PC-9 (cell line): ENCODE results near the gene DNTT. TPM values are rescaled to one million over a fixed set of nuclear protein-coding genes. Genes with fewer than 3 reads are reported as not detected.

ENCODE experiments used
- BruUV-seq: library from RNA; stranded (reverse); fragments of 400-500 nt; replicated peaks from 2 replicates; lab custom pipeline; 2021; lab: Mats Ljungman, UMichigan
- CTCF ChIA-PET: fragments of 300-600 bp; sonication (Branson Sonifier 250); formaldehyde crosslinking; loops from one replicate; lab custom pipeline; 2022; ENCODE audit warnings: antibody characterized with exemption; lab: Charles Lee
- POLR2A ChIA-PET: fragments of 300-600 bp; sonication (Branson Sonifier 250); formaldehyde crosslinking; loops from one replicate; lab custom pipeline; 2022; ENCODE audit warnings: antibody characterized with exemption; ENCODE audit not compliant: unreplicated experiment; lab: Charles Lee
- DNase-seq, 2 experiments: peaks; one replicate each; pipeline versions ENCODE4 v3.0.0 to v3.0.0-alpha.2; 2015 to 2022; ENCODE audit warnings: mixed read lengths in 1 of 2
- H2AFZ ChIP-seq: fragments of 200-600 bp; sonication (generic); 2 replicates; pipeline ENCODE4 v1.8.1; 2017; ENCODE audit warnings: antibody characterized with exemption
- H3F3A ChIP-seq: fragments of 200-600 bp; sonication (generic); 2 replicates; pipeline ENCODE4 v1.8.1; 2017; ENCODE audit warnings: antibody characterized with exemption, mild to moderate bottlenecking, low read depth; ENCODE audit not compliant: insufficient read depth
- H3K27ac ChIP-seq: fragments of 200-600 bp; sonication (generic); 2 replicates; pipeline ENCODE4 v1.6.1; 2016; ENCODE audit warnings: mixed run types
- H3K27me3 ChIP-seq: fragments of 200-600 bp; sonication (generic); 2 replicates; pipeline ENCODE4 v1.6.1; 2016; ENCODE audit warnings: low read depth, mixed run types; ENCODE audit not compliant: insufficient read depth
- H3K36me3 ChIP-seq: fragments of 200-600 bp; sonication (generic); 2 replicates; pipeline ENCODE4 v1.6.1; 2016; ENCODE audit warnings: low read depth, mixed run types
- H3K4me1 ChIP-seq: fragments of 200-600 bp; sonication (generic); replicated peaks from 2 replicates; pipeline ENCODE4 v1.6.1; 2016; ENCODE audit warnings: mixed run types; ENCODE audit not compliant: insufficient read depth
- H3K4me2 ChIP-seq: fragments of 200-600 bp; sonication (generic); 2 replicates; pipeline ENCODE4 v1.6.1; 2017; ENCODE audit warnings: mixed run types
- H3K4me3 ChIP-seq: fragments of 200-600 bp; sonication (generic); 2 replicates; pipeline ENCODE4 v1.6.1; 2016; ENCODE audit warnings: mixed run types
- H3K79me2 ChIP-seq: fragments of 200-600 bp; sonication (generic); 2 replicates; pipeline ENCODE4 v1.6.1; 2017; ENCODE audit warnings: low read depth, mixed run types
- H3K9me2 ChIP-seq: fragments of 200-600 bp; sonication (generic); 2 replicates; pipeline ENCODE4 v1.8.1; 2017; ENCODE audit warnings: mild to moderate bottlenecking; ENCODE audit not compliant: insufficient read depth
- H3K9me3 ChIP-seq: fragments of 200-600 bp; sonication (generic); 2 replicates; pipeline ENCODE4 v1.8.1; 2016; ENCODE audit warnings: low read depth; ENCODE audit not compliant: insufficient read depth
- H4K20me1 ChIP-seq: fragments of 200-600 bp; sonication (generic); 2 replicates; pipeline ENCODE4 v1.8.1; 2017; ENCODE audit not compliant: insufficient read depth
- CTCF ChIP-seq: fragments of 200-600 bp; sonication (generic); conservative IDR thresholded peaks from 2 replicates; pipeline ENCODE4 v1.6.1; 2017; ENCODE audit warnings: mixed run types, antibody characterized with exemption, mild to moderate bottlenecking, moderate library complexity
- EZH2 ChIP-seq: fragments of 200-600 bp; sonication (generic); IDR thresholded peaks from 2 replicates; pipeline ENCODE4 v1.8.0; 2017; ENCODE audit warnings: antibody characterized with exemption, low read depth
- intact Hi-C: fragments of 100-400 bp; cut with micrococcal nuclease; formaldehyde crosslinking; loops from one replicate; pipeline ENCODE4 v1.10.0; 2022; ENCODE audit not compliant: unreplicated experiment
- total RNA-seq: library from RNA; stranded (reverse); gene quantifications from 2 replicates; pipeline ENCODE4 v1.2.3, GENCODE V29; 2021

DNTT gene
- total RNA-seq, 1 experiment from 2014 or later: not detected

DNA sequence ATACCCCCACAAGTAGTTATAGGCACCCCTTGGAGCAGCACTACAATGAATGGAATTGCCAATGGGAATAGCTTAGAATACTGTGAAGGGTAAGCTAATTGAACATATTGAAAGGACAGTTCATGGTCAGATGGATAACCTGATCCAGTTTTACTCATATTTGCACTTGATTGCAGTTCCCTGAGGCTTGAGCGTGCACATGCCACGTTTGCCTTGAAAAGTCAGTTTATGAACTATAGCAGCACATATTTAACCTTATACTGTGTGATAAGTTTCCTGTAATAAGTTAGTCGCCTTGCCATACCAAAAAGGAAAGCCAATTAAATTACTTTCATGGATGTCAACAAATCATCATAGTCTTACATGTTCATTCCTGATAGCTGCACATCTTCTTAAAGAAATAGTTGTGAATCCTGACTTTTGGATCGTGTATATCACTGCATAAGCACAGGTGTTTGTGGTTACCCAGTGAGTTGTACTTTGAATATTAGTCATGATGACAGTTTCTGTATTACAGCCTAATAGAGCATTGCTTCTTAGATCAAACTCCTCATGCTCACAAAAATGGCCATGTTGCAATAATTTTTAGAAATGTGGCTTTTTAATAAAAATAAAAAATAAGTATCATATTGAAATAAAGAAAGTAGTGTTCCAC, 21.6 kb downstream of the DNTT start:
- Histone ChIP-seq H3K27ac (no peak overlapping the region), H3K36me3 (no peaks in the 10 kb centered on the region), H3K4me3 (no peak overlapping the region), H3K9me3 (no peaks in the 10 kb centered on the region), H3F3A (no peaks in the 10 kb centered on the region), H4K20me1 (no peaks in the 10 kb centered on the region), H3K79me2 (no peaks in the 10 kb centered on the region), H3K4me2 (no peak overlapping the region), H3K27me3 (peaks cover 8% of the 10 kb centered on the region), H3K4me1 (no peaks in the 10 kb centered on the region), H3K9me2 (no peaks in the 10 kb centered on the region), H2AFZ (no peak overlapping the region)
- ChIA-PET POLR2A (no interaction called here), CTCF (no interaction called here)
- intact Hi-C loops: no loop called here
- no peak for DNase-seq
- BruUV-seq: no TSS peak
- no peak for TF ChIP-seq CTCF
- TF ChIP-seq EZH2: no peak

DNA sequence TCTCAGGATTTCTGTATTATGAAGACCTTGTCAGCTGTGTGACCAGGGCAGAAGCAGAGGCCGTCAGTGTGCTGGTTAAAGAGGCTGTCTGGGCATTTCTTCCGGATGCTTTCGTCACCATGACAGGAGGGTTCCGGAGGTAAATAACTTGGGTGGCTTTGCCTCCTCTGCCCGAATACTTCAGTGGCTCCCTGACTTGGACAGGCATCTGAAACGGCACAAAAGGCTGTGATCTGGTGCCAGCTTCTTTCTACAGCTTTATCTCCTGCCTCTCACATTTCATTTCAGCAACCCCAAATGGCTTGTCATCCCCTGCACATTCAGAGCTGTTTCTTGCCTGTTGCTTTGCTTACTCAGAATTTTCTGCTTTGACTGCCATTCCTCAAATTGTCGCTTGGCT, 23.2 kb downstream of the DNTT start:
- H3K27me3 ChIP-seq: peaks cover 6% of the 10 kb centered on the region; the same call in 1 of the 2 replicates
- no peaks in the 10 kb centered on the region for H4K20me1 ChIP-seq
- no peak overlapping the region for H3K27ac ChIP-seq
- H2AFZ ChIP-seq: no peak overlapping the region
- H3K9me2 ChIP-seq: no peaks in the 10 kb centered on the region
- no peaks in the 10 kb centered on the region for H3K79me2 ChIP-seq
- H3K4me2 ChIP-seq: no peak overlapping the region
- H3K36me3 ChIP-seq: no peaks in the 10 kb centered on the region
- no peak overlapping the region for H3K4me3 ChIP-seq
- H3K4me1 ChIP-seq: no peaks in the 10 kb centered on the region
- POLR2A ChIA-PET: no interaction called here
- BruUV-seq: no TSS peak
- CTCF ChIA-PET: no interaction called here
- DNase-seq: no peak
- intact Hi-C loops: no loop called here
- H3K9me3 ChIP-seq: no peaks in the 10 kb centered on the region
- H3F3A ChIP-seq: no peaks in the 10 kb centered on the region
- no peak for TF ChIP-seq EZH2
- no peak for TF ChIP-seq CTCF

GRCh38 chr10:96333101-96333500, 28.9 kb downstream of the DNTT start:
- H3K36me3 ChIP-seq: no peaks in the 10 kb centered on the region
- intact Hi-C loops: no loop called here
- POLR2A ChIA-PET: no interaction called here

More at GRCh38 chr10:96333101-96333500, 28.9 kb downstream of the DNTT start:
- Histone ChIP-seq H3K9me3 (no peaks in the 10 kb centered on the region), H3K27ac (no peak overlapping the region), H3F3A (no peaks in the 10 kb centered on the region), H3K9me2 (no peaks in the 10 kb centered on the region), H3K4me3 (no peak overlapping the region), H3K4me1 (no peaks in the 10 kb centered on the region), H2AFZ (no peak overlapping the region), H3K27me3 (no peaks in the 10 kb centered on the region; the same call in 1 of the 2 replicates), H3K4me2 (no peak overlapping the region), H4K20me1 (no peaks in the 10 kb centered on the region), H3K79me2 (no peaks in the 10 kb centered on the region)
- DNase-seq: no peak
- TF ChIP-seq CTCF (no peak), EZH2 (no peak)
- no TSS peak for BruUV-seq
- CTCF ChIA-PET: no interaction called here
